GM12878 (cell line): Measurements from ENCODE around the gene PRR9. TPM values are rescaled to one million over a fixed set of nuclear protein-coding genes. Genes with fewer than 3 reads are reported as not detected.

Experiments used
- ATAC-seq: fragments of 200-7000 bp; cut with Tn5 transposase; 3 replicates; pipeline ENCODE4 v1.9.1; 2020; ENCODE audit warnings: mild to moderate bottlenecking, moderate library complexity
- BruUV-seq: library from RNA; stranded (reverse); fragments of 400-500 nt; replicated peaks from 2 replicates; lab custom pipeline; 2021; lab: Mats Ljungman, UMichigan
- CTCF ChIA-PET: fragments of 300-600 bp; sonication (Branson Sonifier 250); formaldehyde crosslinking; extraction: SDS; loops from one replicate; lab custom pipeline; 2021; ENCODE audit warnings: inconsistent platforms; lab: Yijun Ruan, JAX
- POLR2A ChIA-PET: fragments of 350-600 bp; formaldehyde crosslinking; extraction: SDS; loops from one replicate; lab custom pipeline; 2021; ENCODE audit warnings: inconsistent platforms; lab: Charles Lee
- RAD21 ChIA-PET: fragments of 300-600 bp; sonication (Branson Sonifier 250); formaldehyde crosslinking; loops from one replicate; lab custom pipeline; 2023; ENCODE audit warnings: antibody characterized with exemption; ENCODE audit not compliant: unreplicated experiment; lab: Charles Lee
- SMC1A ChIA-PET: fragments of 300-600 bp; sonication (Branson Sonifier 250); formaldehyde crosslinking; loops from one replicate; lab custom pipeline; 2023; ENCODE audit not compliant: unreplicated experiment, uncharacterized antibody; lab: Charles Lee
- DNase-seq: peaks from one replicate; pipeline ENCODE4 v3.0.0-alpha.2; 2011; ENCODE audit warnings: low read depth, low spot score
- FAIRE-seq: peaks from 3 replicates; lab custom pipeline; 2011; peaks lifted over from hg19 to GRCh38; lab: Jason Lieb, UNC
- H2AFZ ChIP-seq: 2 replicates; pipeline ENCODE4 v1.6.0; 2011; ENCODE audit warnings: low read depth, low read length, control low read depth; ENCODE audit not compliant: control insufficient read depth
- H3K27ac ChIP-seq: 2 replicates; pipeline ENCODE4 v1.5.1; 2011; ENCODE audit warnings: control low read depth; ENCODE audit not compliant: control insufficient read depth, insufficient read depth
- H3K27me3 ChIP-seq, 2 experiments: replicated peaks in 1 of 2; 2 replicates each; pipeline versions ENCODE4 v1.6.0 to v1.6.1; 2011; ENCODE audit warnings: low read length in 1 of 2; ENCODE audit not compliant: control insufficient read depth in 2 of 2, insufficient read depth in 2 of 2
- H3K36me3 ChIP-seq, 2 experiments: 2 replicates each; pipeline ENCODE4 v1.5.1; 2011; ENCODE audit warnings: low read length in 1 of 2; ENCODE audit not compliant: control insufficient read depth in 2 of 2, insufficient read depth in 2 of 2
- H3K4me1 ChIP-seq: 2 replicates; pipeline ENCODE4 v1.6.1; 2011; ENCODE audit warnings: mild to moderate bottlenecking, low read length, moderate library complexity, mixed read lengths; ENCODE audit not compliant: control insufficient read depth, insufficient read depth
- H3K4me2 ChIP-seq: 2 replicates; pipeline ENCODE4 v1.6.0; 2011; ENCODE audit warnings: control low read depth; ENCODE audit not compliant: control insufficient read depth, insufficient read depth
- H3K4me3 ChIP-seq: fragments of 200-600 bp; sonication (generic); 2 replicates; pipeline ENCODE4 v1.5.1; 2016
- H3K79me2 ChIP-seq: 2 replicates; pipeline ENCODE4 v1.6.0; 2011; ENCODE audit warnings: low read length; ENCODE audit not compliant: control insufficient read depth, insufficient read depth
- H3K9ac ChIP-seq: 2 replicates; pipeline ENCODE4 v1.8.0; 2011; ENCODE audit warnings: low read length, control low read depth, mixed read lengths; ENCODE audit not compliant: control insufficient read depth, insufficient read depth
- H3K9me3 ChIP-seq: replicated peaks from 3 replicates; pipeline ENCODE4 v1.5.1; 2011; ENCODE audit warnings: mild to moderate bottlenecking, low read length; ENCODE audit not compliant: control insufficient read depth, insufficient read depth
- H4K20me1 ChIP-seq: 2 replicates; pipeline ENCODE4 v1.6.0; 2011; ENCODE audit not compliant: control insufficient read depth, insufficient read depth
- ASH2L ChIP-seq: fragments of 300-600, 200-600 bp; sonication (generic); IDR thresholded peaks from 2 replicates; pipeline ENCODE4 v1.6.1; 2017; ENCODE audit warnings: low read depth, mild to moderate bottlenecking, borderline replicate concordance
- JUNB ChIP-seq: IDR thresholded peaks from 2 replicates; pipeline ENCODE4 v1.6.1; 2016; ENCODE audit warnings: antibody characterized with exemption, mild to moderate bottlenecking
- MTA2 ChIP-seq: fragments of 450-650 bp; IDR thresholded peaks from 2 replicates; pipeline ENCODE4 v1.6.1; 2016; ENCODE audit warnings: low read depth, mild to moderate bottlenecking, moderate library complexity
- NFIC ChIP-seq: IDR thresholded peaks from 2 replicates; pipeline ENCODE4 v1.6.1; 2012; ENCODE audit warnings: low read depth, mild to moderate bottlenecking, inconsistent platforms, low read length, moderate library complexity
- POLR2AphosphoS2 ChIP-seq: IDR thresholded peaks from 2 replicates; pipeline ENCODE4 v1.6.1; 2011; ENCODE audit warnings: low read depth, mild to moderate bottlenecking, low read length, improper control_type of control experiment, moderate library complexity
- RELB ChIP-seq: fragments of 450-650 bp; IDR thresholded peaks from 2 replicates; pipeline ENCODE4 v1.6.1; 2017; ENCODE audit warnings: low read depth, mild to moderate bottlenecking, moderate library complexity
- SREBF2 ChIP-seq: IDR thresholded peaks from 2 replicates; pipeline ENCODE4 v1.6.1; 2012; ENCODE audit warnings: mild to moderate bottlenecking, low read length
- TCF7 ChIP-seq: IDR thresholded peaks from 2 replicates; pipeline ENCODE4 v1.6.1; 2014; ENCODE audit warnings: antibody characterized with exemption, borderline replicate concordance
- ZBED1 ChIP-seq: IDR thresholded peaks from 2 replicates; pipeline ENCODE4 v1.6.1; 2016; ENCODE audit warnings: borderline replicate concordance
- in situ Hi-C: fragments of 300-500 bp; cut with MboI; formaldehyde crosslinking; loops from 9 replicates; pipeline ENCODE4 v1.14.3; 2018; ENCODE audit warnings: mixed read lengths
- intact Hi-C: fragments of 100-400 bp; cut with micrococcal nuclease; formaldehyde crosslinking; loops from one replicate; pipeline ENCODE4 v1.14.2; 2022; ENCODE audit not compliant: unreplicated experiment
- polyA plus RNA-seq, 11 experiments: library from polyadenylated mRNA; depleted of rRNA in 4 of 11; unstranded in 6 of 11; stranded (reverse) in 5 of 11; fragments of >200 nt; fragmentation: Nextera tagmentation in 4 of 11; fragmentation: Illumina TruSeq in 1 of 11; extraction: Ambion mirVana in 4 of 11; extraction: Trizol in 1 of 11; gene quantifications; 1 replicate in 1 of 11; 2 replicates in 10 of 11; pipeline versions ENCODE4 v1.2.1 to v1.2.3, GENCODE V29; 2011 to 2016; ENCODE audit warnings: inconsistent platforms in 2 of 11, missing spikeins in 2 of 11, low read depth in 1 of 11
- total RNA-seq, 4 experiments: library from RNA; depleted of rRNA in 3 of 4; stranded (reverse); fragments of >200 nt in 3 of 4; fragmentation: Illumina TruSeq in 1 of 4; extraction: Trizol in 1 of 4; gene quantifications; 2 replicates each; pipeline versions ENCODE4 v1.2.1 to v1.2.3, GENCODE V29; 2013 to 2021
- TF ChIP-seq, protein P1 (sequence below): fragments of 150-350 bp; IDR thresholded peaks from 2 replicates; pipeline ENCODE4 v1.6.1; 2014; ENCODE audit warnings: mild to moderate bottlenecking, low read depth, low read length
- TF ChIP-seq, protein P2 (sequence below): fragments of 450-650 bp; IDR thresholded peaks from 2 replicates; pipeline ENCODE4 v1.6.1; 2016; ENCODE audit warnings: mild to moderate bottlenecking

PRR9 gene
- total and polyA plus RNA-seq, 10 of the 15 experiments (the other 5 are each of a cell fraction or from before 2014, with no cell fraction given) = not detected

DNA sequence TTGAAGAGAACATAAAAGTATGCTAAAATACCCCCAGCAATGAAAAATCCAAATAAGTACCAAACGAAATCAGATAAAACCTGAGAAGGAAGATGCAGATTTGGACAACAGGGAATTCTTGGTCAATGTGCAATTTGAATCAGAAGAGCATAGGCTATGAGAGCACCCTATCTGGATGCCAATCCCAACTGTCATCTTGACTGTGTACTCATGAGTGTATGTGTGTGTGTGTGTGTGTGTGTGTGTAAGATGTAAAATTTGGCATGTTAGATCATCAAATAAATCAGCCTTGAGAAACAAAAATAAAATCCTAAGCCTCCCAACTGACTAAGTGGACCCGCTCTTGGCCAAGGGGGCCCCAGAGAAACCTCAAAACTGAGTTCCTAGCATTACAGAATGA is 48.7 kb upstream of the PRR9 start (continued):
- TF ChIP-seq POLR2AphosphoS2 = no peak
- TF ChIP-seq, all 136 proteins: peak for 0

DNA sequence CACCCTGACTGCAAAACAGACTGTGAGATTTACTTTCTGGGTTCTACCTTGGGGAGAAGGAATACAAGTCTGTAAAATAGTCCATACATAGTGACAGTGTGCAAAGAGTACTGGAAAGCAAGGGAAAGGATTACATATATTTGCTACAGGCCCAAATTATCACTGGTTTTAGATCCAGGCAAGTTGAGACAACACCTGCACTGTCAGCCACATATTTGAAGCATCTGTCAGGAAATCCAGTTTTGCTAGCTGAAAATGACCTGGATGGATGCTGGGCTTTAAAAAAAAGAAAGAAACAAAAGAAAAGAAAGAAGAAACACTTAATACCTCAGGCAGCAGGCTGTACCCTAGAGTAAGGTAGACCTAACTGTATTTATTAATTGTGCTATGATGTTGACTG is 42.8 kb upstream of the PRR9 start:
- DNase-seq = no peak
- Histone ChIP-seq H3K36me3 (no peaks in the 10 kb centered on the region), H3K79me2 (no peaks in the 10 kb centered on the region), H3K4me1 (no peaks in the 10 kb centered on the region), H3K9me3 (no peaks in the 10 kb centered on the region), H2AFZ (no peak overlapping the region), H3K27ac (no peak overlapping the region), H3K4me3 (no peak overlapping the region), H3K27me3 (no peaks in the 10 kb centered on the region; a peak in 2 of 4 replicates), H3K9ac (no peak overlapping the region), H4K20me1 (no peaks in the 10 kb centered on the region), H3K4me2 (no peak overlapping the region)
- SMC1A ChIA-PET = no interaction called here
- no peak for ATAC-seq
- CTCF ChIA-PET = interaction anchor here (1.0 kb wide), 1 partner anchor 16 kb away, joined by 3 read pairs; no protein-coding TSS in a partner anchor
- RAD21 ChIA-PET = no interaction called here
- in situ Hi-C loops = no loop called here
- intact Hi-C loops = no loop called here
- no TSS peak for BruUV-seq
- POLR2A ChIA-PET = no interaction called here
- FAIRE-seq = no peak
- TF ChIP-seq RELB (no peak), ZBED1 (no peak), MTA2 (no peak), SREBF2 (no peak), JUNB (no peak), ASH2L (no peak), TCF7 (no peak), NFIC (no peak)
- TF ChIP-seq, protein P1, sequence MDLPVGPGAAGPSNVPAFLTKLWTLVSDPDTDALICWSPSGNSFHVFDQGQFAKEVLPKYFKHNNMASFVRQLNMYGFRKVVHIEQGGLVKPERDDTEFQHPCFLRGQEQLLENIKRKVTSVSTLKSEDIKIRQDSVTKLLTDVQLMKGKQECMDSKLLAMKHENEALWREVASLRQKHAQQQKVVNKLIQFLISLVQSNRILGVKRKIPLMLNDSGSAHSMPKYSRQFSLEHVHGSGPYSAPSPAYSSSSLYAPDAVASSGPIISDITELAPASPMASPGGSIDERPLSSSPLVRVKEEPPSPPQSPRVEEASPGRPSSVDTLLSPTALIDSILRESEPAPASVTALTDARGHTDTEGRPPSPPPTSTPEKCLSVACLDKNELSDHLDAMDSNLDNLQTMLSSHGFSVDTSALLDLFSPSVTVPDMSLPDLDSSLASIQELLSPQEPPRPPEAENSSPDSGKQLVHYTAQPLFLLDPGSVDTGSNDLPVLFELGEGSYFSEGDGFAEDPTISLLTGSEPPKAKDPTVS = no peak
- TF ChIP-seq, protein P2, sequence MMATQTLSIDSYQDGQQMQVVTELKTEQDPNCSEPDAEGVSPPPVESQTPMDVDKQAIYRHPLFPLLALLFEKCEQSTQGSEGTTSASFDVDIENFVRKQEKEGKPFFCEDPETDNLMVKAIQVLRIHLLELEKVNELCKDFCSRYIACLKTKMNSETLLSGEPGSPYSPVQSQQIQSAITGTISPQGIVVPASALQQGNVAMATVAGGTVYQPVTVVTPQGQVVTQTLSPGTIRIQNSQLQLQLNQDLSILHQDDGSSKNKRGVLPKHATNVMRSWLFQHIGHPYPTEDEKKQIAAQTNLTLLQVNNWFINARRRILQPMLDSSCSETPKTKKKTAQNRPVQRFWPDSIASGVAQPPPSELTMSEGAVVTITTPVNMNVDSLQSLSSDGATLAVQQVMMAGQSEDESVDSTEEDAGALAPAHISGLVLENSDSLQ = no peak
